ENCODE data around the gene NGF.
A peak's percentile ranks its signal among the peaks of the same experiment; 100 is the strongest.
"Not testable (repeated sequence)": the region's sequence is repeated elsewhere in the genome, so short reads cannot be mapped to it uniquely, and the experiment has no call there.

Gene NGF

GRCh38 chr1:115337633-115338456 lies at the start of gene NGF:
Gene NGF, minus strand, starts transcription at chr1:115338249. Its CDS starts 51,454 bp downstream, at chr1:115286795.
- peak; percentile 70 for DNase-seq (ENCODE audit: low spot score)

GRCh38 chr1:115383455-115383854 lies 45.4 kb upstream of the NGF start:
- not testable (repeated sequence) for DNase-seq (ENCODE audit: low spot score)

- no peak for DNase-seq (ENCODE audit: low spot score)
Observed at GRCh38 chr1:115379943-115380342, 41.9 kb upstream of the NGF start.

GRCh38 chr1:115377411-115377810 lies 39.4 kb upstream of the NGF start:
- DNase-seq (ENCODE audit: low spot score), result no peak

- DNase-seq (ENCODE audit: low spot score), result no peak
Observed at GRCh38 chr1:115374598-115374997, 36.5 kb upstream of the NGF start.

- no peak for DNase-seq (ENCODE audit: low spot score)
Observed at GRCh38 chr1:115373305-115373704, 35.3 kb upstream of the NGF start.

- DNase-seq (ENCODE audit: low spot score), result no peak
Observed at GRCh38 chr1:115365738-115366137, 27.7 kb upstream of the NGF start.

GRCh38 chr1:115364780-115365155 lies 26.7 kb upstream of the NGF start:
- no peak for DNase-seq (ENCODE audit: low spot score)

- no peak for DNase-seq (ENCODE audit: low spot score)
Observed at GRCh38 chr1:115364046-115364779, 26.2 kb upstream of the NGF start.

GRCh38 chr1:115363171-115363570 lies 25.1 kb upstream of the NGF start:
- DNase-seq (ENCODE audit: low spot score), result no peak

- DNase-seq (ENCODE audit: low spot score), result not testable (repeated sequence)
Observed at GRCh38 chr1:115360505-115361129, 22.6 kb upstream of the NGF start.

- DNase-seq (ENCODE audit: low spot score), result not testable (repeated sequence)
Observed at GRCh38 chr1:115359787-115360452, 21.9 kb upstream of the NGF start.

- DNase-seq (ENCODE audit: low spot score), result no peak
Observed at GRCh38 chr1:115356356-115356755, 18.3 kb upstream of the NGF start.

- no peak for DNase-seq (ENCODE audit: low spot score)
Observed at GRCh38 chr1:115355069-115355468, 17.0 kb upstream of the NGF start.

- DNase-seq (ENCODE audit: low spot score), result no peak
Observed at GRCh38 chr1:115351143-115351542, 13.1 kb upstream of the NGF start.

- DNase-seq (ENCODE audit: low spot score), result no peak
Observed at GRCh38 chr1:115348636-115349035, 10.6 kb upstream of the NGF start.

GRCh38 chr1:115347282-115347681 lies 9.2 kb upstream of the NGF start:
- no peak for DNase-seq (ENCODE audit: low spot score)

GRCh38 chr1:115343200-115343737 lies 5.2 kb upstream of the NGF start:
- DNase-seq (ENCODE audit: low spot score), result no peak

- DNase-seq (ENCODE audit: low spot score), result no peak
Observed at GRCh38 chr1:115341948-115342347, 3.9 kb upstream of the NGF start.

GRCh38 chr1:115340879-115341278 lies 2.8 kb upstream of the NGF start:
- no peak for DNase-seq (ENCODE audit: low spot score)

- peak; percentile 34 for DNase-seq (ENCODE audit: low spot score)
Observed at GRCh38 chr1:115338457-115338820, 390 bp upstream of the NGF start.

GRCh38 chr1:115337276-115337632 lies 795 bp downstream of the NGF start:
- DNase-seq (ENCODE audit: low spot score), result no peak
